PC-3 (cell line): ENCODE data around the gene ZNF513.

ENCODE experiments used
- CTCF ChIP-seq: fragments of 300-600 bp; sonication (generic); conservative IDR thresholded peaks from 2 replicates; pipeline ENCODE4 v1.5.1; 2017; ENCODE audit warnings: antibody characterized with exemption, low read depth, mild to moderate bottlenecking, low read length
- EZH2 ChIP-seq: fragments of 300-600 bp; sonication (generic); IDR thresholded peaks from one replicate; pipeline ENCODE4 v1.6.1; 2017; ENCODE audit warnings: antibody characterized with exemption, mild to moderate bottlenecking, low read length; ENCODE audit not compliant: unreplicated experiment

- TF ChIP-seq CTCF (no peak), EZH2 (no peak)
Measured at GRCh38 chr2:27422958-27423357, 42.4 kb upstream of the ZNF513 start.
